ENCODE results near the gene CGREF1.

DNA sequence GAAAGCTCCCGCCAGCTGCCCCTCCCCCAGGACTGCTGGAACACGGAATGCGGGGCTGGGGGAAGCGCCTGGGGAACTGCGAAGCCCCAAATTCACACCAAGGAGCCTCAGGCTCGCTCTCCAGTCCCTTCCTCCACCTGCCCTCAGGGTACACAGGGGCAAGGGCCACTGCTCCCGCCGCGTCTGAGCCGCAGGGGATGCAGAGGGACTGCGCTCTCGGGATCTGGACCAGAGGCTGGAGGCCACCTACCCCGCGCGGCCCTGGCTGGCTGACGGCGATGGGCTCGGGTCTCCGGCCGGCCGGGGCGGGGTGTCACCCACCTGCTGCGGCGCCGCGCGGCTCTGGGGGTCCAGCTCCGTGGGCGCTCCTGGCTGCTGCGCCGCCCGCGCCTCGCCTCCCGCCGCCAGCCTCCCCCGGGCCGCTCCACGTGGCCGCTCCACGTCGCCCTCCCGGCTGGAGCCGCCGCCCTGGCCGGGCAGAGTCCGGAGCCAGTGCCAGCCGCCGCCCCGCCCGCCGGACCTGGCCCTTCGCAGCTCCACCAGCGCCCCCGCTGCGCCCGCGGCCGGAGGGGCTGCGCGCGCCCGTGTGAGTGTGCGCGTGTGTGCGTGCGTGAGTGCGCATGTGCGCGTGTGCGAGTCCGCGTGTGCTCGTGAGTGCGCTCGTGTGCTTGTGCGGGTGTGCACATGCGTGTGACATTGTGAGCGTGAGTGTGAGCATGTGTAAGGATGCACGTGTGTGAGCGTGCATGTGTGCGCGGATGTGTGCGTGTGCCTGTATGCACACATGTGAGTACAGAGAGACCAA is at the start of gene CGREF1:
- no peak for TF ChIP-seq EZH2 (IDR thresholded peaks at IDR 0.05; ENCODE audit: low read depth)
- TF ChIP-seq CTCF (conservative IDR thresholded peaks at IDR 0.05), result no peak

Measured in PC-9 (cell line).